ENCODE results near the gene KCNK3. TPM values are rescaled to one million over a fixed set of nuclear protein-coding genes. Genes with fewer than 3 reads are reported as not detected.

The KCNK3 gene
- total RNA-seq, 1 donor from 2014 or later = 1.9 TPM

- H3K27me3 ChIP-seq (ENCODE audit: insufficient read depth, low read length) = peaks cover 26% of the 10 kb centered on the region
- no peak overlapping the region for H2AFZ ChIP-seq (ENCODE audit: low read depth, low read length)
Observed at GRCh38 chr2:26675651-26676255, 16.8 kb upstream of the KCNK3 start.

GRCh38 chr2:26678035-26678434 is 14.5 kb upstream of the KCNK3 start:
- no peak overlapping the region for H3K27ac Mint-ChIP-seq (ENCODE audit: unreplicated experiment)
- no peaks in the 10 kb centered on the region for H4K20me1 ChIP-seq (ENCODE audit: insufficient read depth, low read length)
- no peak overlapping the region for H3K27ac ChIP-seq (ENCODE audit: low read depth, low read length)
- no peaks in the 10 kb centered on the region for H3K4me1 Mint-ChIP-seq (ENCODE audit: low read depth, unreplicated experiment)
- no peak for FAIRE-seq
- peaks cover 4% of the 10 kb centered on the region for H3K9me3 ChIP-seq (ENCODE audit: insufficient read depth, low read depth, low read length)
- no peak overlapping the region for H3K4me3 Mint-ChIP-seq (ENCODE audit: unreplicated experiment)
- H3K27me3 ChIP-seq (ENCODE audit: insufficient read depth, low read length) = peaks cover 14% of the 10 kb centered on the region
- no peaks in the 10 kb centered on the region for H3K36me3 ChIP-seq (ENCODE audit: insufficient read depth, low read length)
- no peak for DNase-seq (ENCODE audit: low read depth)
- H3K79me2 ChIP-seq (ENCODE audit: insufficient read depth, low read length) = no peaks in the 10 kb centered on the region
- no peak overlapping the region for H3K4me3 ChIP-seq (ENCODE audit: insufficient read depth, low read depth, low read length)
- no peak overlapping the region for H3K4me2 ChIP-seq (ENCODE audit: low read length)
- peaks cover 10% of the 10 kb centered on the region for H3K9me3 Mint-ChIP-seq (ENCODE audit: unreplicated experiment)
- H2AFZ ChIP-seq (ENCODE audit: low read depth, low read length) = no peak overlapping the region
- H3K9ac ChIP-seq (ENCODE audit: low read length) = no peak overlapping the region
- TF ChIP-seq EZH2 (IDR thresholded peaks at IDR 0.05; ENCODE audit: insufficient read depth, low read length) (no peak), CTCF (IDR thresholded peaks at IDR 0.05; ENCODE audit: insufficient read depth, low read depth, low read length) (no peak)
- peaks cover 60% of the 10 kb centered on the region for H3K27me3 Mint-ChIP-seq (ENCODE audit: low read depth, unreplicated experiment)
- no peaks in the 10 kb centered on the region for H3K4me1 ChIP-seq (ENCODE audit: insufficient read depth, low read length)
- peaks cover 4% of the 10 kb centered on the region for H3K36me3 Mint-ChIP-seq (ENCODE audit: low read depth, unreplicated experiment)

More at GRCh38 chr2:26675651-26676255, 16.8 kb upstream of the KCNK3 start:
- Histone ChIP-seq H3K9ac (ENCODE audit: low read length) (no peak overlapping the region), H3K4me3 (ENCODE audit: insufficient read depth, low read depth, low read length) (no peak overlapping the region), H3K36me3 (ENCODE audit: insufficient read depth, low read length) (no peaks in the 10 kb centered on the region), H3K79me2 (ENCODE audit: insufficient read depth, low read length) (no peaks in the 10 kb centered on the region), H4K20me1 (ENCODE audit: insufficient read depth, low read length) (no peaks in the 10 kb centered on the region), H3K4me2 (ENCODE audit: low read length) (no peak overlapping the region), H3K27ac (ENCODE audit: low read depth, low read length) (no peak overlapping the region), H3K9me3 (ENCODE audit: insufficient read depth, low read depth, low read length) (peaks cover 4% of the 10 kb centered on the region), H3K4me1 (ENCODE audit: insufficient read depth, low read length) (no peaks in the 10 kb centered on the region)
- no peak for FAIRE-seq
- TF ChIP-seq EZH2 (IDR thresholded peaks at IDR 0.05; ENCODE audit: insufficient read depth, low read length) (no peak), CTCF (IDR thresholded peaks at IDR 0.05; ENCODE audit: insufficient read depth, low read depth, low read length) (no peak)
- Mint-ChIP-seq H3K27ac (ENCODE audit: unreplicated experiment) (no peak overlapping the region), H3K36me3 (ENCODE audit: low read depth, unreplicated experiment) (peaks cover 1% of the 10 kb centered on the region), H3K4me3 (ENCODE audit: unreplicated experiment) (no peak overlapping the region), H3K4me1 (ENCODE audit: low read depth, unreplicated experiment) (no peaks in the 10 kb centered on the region), H3K9me3 (ENCODE audit: unreplicated experiment) (peaks cover 10% of the 10 kb centered on the region), H3K27me3 (ENCODE audit: low read depth, unreplicated experiment) (peaks cover 71% of the 10 kb centered on the region)
- no peak for DNase-seq (ENCODE audit: low read depth)

- H3K79me2 ChIP-seq (ENCODE audit: insufficient read depth, low read length) = no peaks in the 10 kb centered on the region
- no peak overlapping the region for H3K27ac Mint-ChIP-seq (ENCODE audit: unreplicated experiment)
Observed at GRCh38 chr2:26679867-26680266, 12.7 kb upstream of the KCNK3 start.

More at GRCh38 chr2:26679867-26680266, 12.7 kb upstream of the KCNK3 start:
- Histone ChIP-seq H3K27ac (ENCODE audit: low read depth, low read length) (no peak overlapping the region), H3K9me3 (ENCODE audit: insufficient read depth, low read depth, low read length) (peaks cover 4% of the 10 kb centered on the region), H3K4me3 (ENCODE audit: insufficient read depth, low read depth, low read length) (no peak overlapping the region), H3K27me3 (ENCODE audit: insufficient read depth, low read length) (peaks cover 15% of the 10 kb centered on the region), H4K20me1 (ENCODE audit: insufficient read depth, low read length) (no peaks in the 10 kb centered on the region), H2AFZ (ENCODE audit: low read depth, low read length) (no peak overlapping the region), H3K9ac (ENCODE audit: low read length) (no peak overlapping the region), H3K4me1 (ENCODE audit: insufficient read depth, low read length) (no peaks in the 10 kb centered on the region), H3K36me3 (ENCODE audit: insufficient read depth, low read length) (no peaks in the 10 kb centered on the region), H3K4me2 (ENCODE audit: low read length) (no peak overlapping the region)
- no peak for DNase-seq (ENCODE audit: low read depth)
- Mint-ChIP-seq H3K27me3 (ENCODE audit: low read depth, unreplicated experiment) (peaks cover 57% of the 10 kb centered on the region), H3K4me1 (ENCODE audit: low read depth, unreplicated experiment) (no peaks in the 10 kb centered on the region), H3K4me3 (ENCODE audit: unreplicated experiment) (no peak overlapping the region), H3K36me3 (ENCODE audit: low read depth, unreplicated experiment) (peaks cover 3% of the 10 kb centered on the region), H3K9me3 (ENCODE audit: unreplicated experiment) (peaks cover 9% of the 10 kb centered on the region)
- FAIRE-seq = no peak
- no peak for TF ChIP-seq CTCF (IDR thresholded peaks at IDR 0.05; ENCODE audit: insufficient read depth, low read depth, low read length)
- no peak for TF ChIP-seq EZH2 (IDR thresholded peaks at IDR 0.05; ENCODE audit: insufficient read depth, low read length)

Data from astrocyte (in vitro differentiated cells and primary cell).